ENCODE data around the gene DDR2.

The DDR2 gene

DNA sequence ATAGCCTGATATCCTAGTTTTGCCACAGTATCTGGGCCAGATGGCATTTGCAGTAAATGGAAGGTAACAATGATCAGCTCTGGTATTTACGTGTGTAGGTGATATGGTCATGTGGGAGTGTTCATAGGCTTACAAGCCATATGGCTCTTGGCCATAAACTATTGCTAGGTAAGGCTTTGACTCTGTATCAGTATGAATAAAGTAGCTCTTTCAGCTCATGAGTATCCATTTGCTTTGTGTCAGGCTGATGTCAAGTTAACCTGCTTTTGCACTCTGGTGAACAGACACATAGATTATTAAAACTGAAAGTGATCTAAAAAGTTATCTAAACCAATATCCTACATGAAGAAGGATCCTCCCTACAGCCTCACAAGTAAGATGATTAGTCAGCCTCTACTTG lies 69.0 kb downstream of the DDR2 start:
- Histone ChIP-seq H3K27ac (ENCODE audit: low read length) (no peak overlapping the region), H4K20me1 (ENCODE audit: insufficient read depth, low read length) (no peaks in the 10 kb centered on the region), H3K9ac (ENCODE audit: low read length) (no peak overlapping the region), H3K9me3 (ENCODE audit: insufficient read depth, low read length) (no peaks in the 10 kb centered on the region), H3K4me2 (ENCODE audit: low read length) (no peak overlapping the region), H3K4me1 (ENCODE audit: low read length) (peaks cover 4% of the 10 kb centered on the region; the same call in 1 of the 2 replicates), H2AFZ (ENCODE audit: low read depth, low read length) (no peak overlapping the region), H3K36me3 (replicated peaks; ENCODE audit: low read depth, low read length) (no peaks in the 10 kb centered on the region), H3K27me3 (ENCODE audit: low read depth, low read length) (no peaks in the 10 kb centered on the region), H3K79me2 (ENCODE audit: low read length) (no peaks in the 10 kb centered on the region), H3K4me3 (ENCODE audit: low read length) (no peak overlapping the region)
- TF ChIP-seq CTCF (IDR thresholded peaks at IDR 0.05; ENCODE audit: low read depth, low read length) (no peak), EZH2phosphoT487 (IDR thresholded peaks at IDR 0.05; ENCODE audit: low read depth) (no peak)

DNA sequence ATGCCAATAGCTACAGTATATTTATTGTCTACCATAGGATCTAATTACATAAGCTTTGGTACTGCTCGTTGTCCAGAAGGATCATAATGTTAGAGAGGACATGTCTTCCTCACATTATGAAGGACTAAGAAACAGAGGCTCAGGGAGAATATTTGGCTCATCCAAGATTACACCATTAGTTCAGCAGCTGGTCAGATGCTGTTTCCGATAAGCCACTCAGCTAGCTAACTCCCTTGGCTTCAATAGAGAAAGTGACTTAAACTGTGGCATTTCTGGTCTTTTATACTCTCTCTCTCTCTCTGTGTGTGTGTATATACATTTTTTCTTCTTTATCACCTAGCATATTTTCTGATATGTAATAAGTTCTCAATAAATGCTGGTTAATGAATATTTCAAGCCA lies 70.4 kb downstream of the DDR2 start:
- Histone ChIP-seq H3K4me1 (ENCODE audit: low read length) (no peaks in the 10 kb centered on the region; the same call in 1 of the 2 replicates), H2AFZ (ENCODE audit: low read depth, low read length) (no peak overlapping the region), H3K9ac (ENCODE audit: low read length) (no peak overlapping the region), H3K27me3 (ENCODE audit: low read depth, low read length) (no peaks in the 10 kb centered on the region), H3K4me3 (ENCODE audit: low read length) (no peak overlapping the region), H3K36me3 (replicated peaks; ENCODE audit: low read depth, low read length) (no peaks in the 10 kb centered on the region), H3K27ac (ENCODE audit: low read length) (no peak overlapping the region), H3K4me2 (ENCODE audit: low read length) (no peak overlapping the region), H4K20me1 (ENCODE audit: insufficient read depth, low read length) (no peaks in the 10 kb centered on the region), H3K9me3 (ENCODE audit: insufficient read depth, low read length) (no peaks in the 10 kb centered on the region), H3K79me2 (ENCODE audit: low read length) (no peaks in the 10 kb centered on the region)
- no peak for TF ChIP-seq EZH2phosphoT487 (IDR thresholded peaks at IDR 0.05; ENCODE audit: low read depth)
- TF ChIP-seq CTCF (IDR thresholded peaks at IDR 0.05; ENCODE audit: low read depth, low read length), result no peak

GRCh38 chr1:162703708-162704107 lies 71.4 kb downstream of the DDR2 start:
- no peak overlapping the region for H3K4me2 ChIP-seq (ENCODE audit: low read length)
- no peaks in the 10 kb centered on the region for H3K9me3 ChIP-seq (ENCODE audit: insufficient read depth, low read length)
- TF ChIP-seq CTCF (IDR thresholded peaks at IDR 0.05; ENCODE audit: low read depth, low read length), result no peak
- no peak for TF ChIP-seq EZH2phosphoT487 (IDR thresholded peaks at IDR 0.05; ENCODE audit: low read depth)
- no peaks in the 10 kb centered on the region for H3K36me3 ChIP-seq (replicated peaks; ENCODE audit: low read depth, low read length)
- H3K4me1 ChIP-seq (ENCODE audit: low read length), result no peaks in the 10 kb centered on the region; the same call in 1 of the 2 replicates
- no peaks in the 10 kb centered on the region for H4K20me1 ChIP-seq (ENCODE audit: insufficient read depth, low read length)
- no peak overlapping the region for H3K4me3 ChIP-seq (ENCODE audit: low read length)
- no peaks in the 10 kb centered on the region for H3K27me3 ChIP-seq (ENCODE audit: low read depth, low read length)
- H3K27ac ChIP-seq (ENCODE audit: low read length), result no peak overlapping the region
- no peak overlapping the region for H3K9ac ChIP-seq (ENCODE audit: low read length)
- H3K79me2 ChIP-seq (ENCODE audit: low read length), result no peaks in the 10 kb centered on the region
- H2AFZ ChIP-seq (ENCODE audit: low read depth, low read length), result no peak overlapping the region

- Histone ChIP-seq H3K4me3 (ENCODE audit: low read length) (no peak overlapping the region), H3K4me1 (ENCODE audit: low read length) (no peaks in the 10 kb centered on the region; the same call in 1 of the 2 replicates), H3K27me3 (ENCODE audit: low read depth, low read length) (no peaks in the 10 kb centered on the region), H3K9me3 (ENCODE audit: insufficient read depth, low read length) (no peaks in the 10 kb centered on the region), H4K20me1 (ENCODE audit: insufficient read depth, low read length) (no peaks in the 10 kb centered on the region), H3K4me2 (ENCODE audit: low read length) (no peak overlapping the region), H3K79me2 (ENCODE audit: low read length) (no peaks in the 10 kb centered on the region), H3K27ac (ENCODE audit: low read length) (no peak overlapping the region), H2AFZ (ENCODE audit: low read depth, low read length) (no peak overlapping the region), H3K36me3 (replicated peaks; ENCODE audit: low read depth, low read length) (no peaks in the 10 kb centered on the region), H3K9ac (ENCODE audit: low read length) (no peak overlapping the region)
- TF ChIP-seq EZH2phosphoT487 (IDR thresholded peaks at IDR 0.05; ENCODE audit: low read depth) (no peak), CTCF (IDR thresholded peaks at IDR 0.05; ENCODE audit: low read depth, low read length) (no peak)
Observed at GRCh38 chr1:162704673-162705424, 72.6 kb downstream of the DDR2 start.

Measured in OCI-LY3 (cell line).